SK-N-SH (cell line): Measurements from ENCODE around the gene AFG3L2. TPM values are rescaled to one million over a fixed set of nuclear protein-coding genes. Genes with fewer than 3 reads are reported as not detected.

Experiments used
- CTCF ChIA-PET: fragments of 300-600, 350-600 bp; formaldehyde crosslinking; extraction: SDS; loops from one replicate; lab custom pipeline; 2021; lab: Yijun Ruan, JAX
- POLR2A ChIA-PET: fragments of 350-600 bp; sonication (Branson Sonifier 250); formaldehyde crosslinking; extraction: SDS; loops from one replicate; lab custom pipeline; 2020; ENCODE audit warnings: antibody characterized with exemption, inconsistent platforms; lab: Yijun Ruan, JAX
- DNase-seq: peaks from one replicate; pipeline ENCODE4 v3.0.0; 2012
- H2AFZ ChIP-seq: fragments of 200-600 bp; sonication (generic); 2 replicates; pipeline ENCODE4 v1.8.1; 2016; ENCODE audit warnings: antibody characterized with exemption, mild to moderate bottlenecking, low read depth
- H3F3A ChIP-seq: fragments of 200-600 bp; sonication (generic); replicated peaks from 2 replicates; pipeline ENCODE3; 2016; ENCODE audit warnings: antibody characterized with exemption, mild to moderate bottlenecking; ENCODE audit not compliant: insufficient read depth
- H3K27ac ChIP-seq, 2 experiments: fragments of 200-500 bp in 1 of 2; fragments of 200-600 bp in 1 of 2; sonication (Bioruptor generic) in 1 of 2; sonication (generic), shearing (Covaris generic) in 1 of 2; 2 replicates each; pipeline versions ENCODE4 v1.5.1 to v1.6.1; 2014 to 2016; ENCODE audit warnings: low read depth in 2 of 2, inconsistent platforms in 1 of 2, low read length in 1 of 2, mild to moderate bottlenecking in 1 of 2, mixed read lengths in 1 of 2
- H3K27me3 ChIP-seq: fragments of 200-600 bp; sonication (generic), shearing (Covaris generic); 2 replicates; pipeline ENCODE4 v1.6.1; 2016; ENCODE audit warnings: mixed run types; ENCODE audit not compliant: insufficient read depth
- H3K36me3 ChIP-seq, 2 experiments: fragments of 200-500 bp in 1 of 2; fragments of 200-600 bp in 1 of 2; sonication (Bioruptor generic) in 1 of 2; sonication (generic) in 1 of 2; replicated peaks in 1 of 2; 2 replicates each; pipeline versions ENCODE3 to v1.5.1; 2014 to 2016; ENCODE audit warnings: low read length in 1 of 2, mild to moderate bottlenecking in 1 of 2; ENCODE audit not compliant: insufficient read depth in 2 of 2, control insufficient read depth in 1 of 2
- H3K4me1 ChIP-seq, 2 experiments: fragments of 200-500 bp in 1 of 2; fragments of 200-600 bp in 1 of 2; sonication (Bioruptor generic) in 1 of 2; sonication (generic), shearing (Covaris generic) in 1 of 2; 2 replicates each; pipeline versions ENCODE4 v1.5.1 to v1.6.1; 2014 to 2016; ENCODE audit warnings: low read depth in 1 of 2, low read length in 1 of 2, mixed run types in 1 of 2; ENCODE audit not compliant: insufficient read depth in 2 of 2, control insufficient read depth in 1 of 2
- H3K4me2 ChIP-seq: fragments of 200-600 bp; sonication (generic), shearing (Covaris generic); 2 replicates; pipeline ENCODE4 v1.6.1; 2017; ENCODE audit warnings: mixed run types
- H3K4me3 ChIP-seq, 2 experiments: fragments of 200-500 bp in 1 of 2; fragments of 200-600 bp in 1 of 2; sonication (Bioruptor generic) in 1 of 2; sonication (generic), shearing (Covaris generic) in 1 of 2; 2 replicates each; pipeline versions ENCODE4 v1.5.1 to v1.8.1; 2014 to 2016; ENCODE audit warnings: low read depth in 2 of 2, inconsistent platforms in 1 of 2, low read length in 1 of 2, mild to moderate bottlenecking in 1 of 2, mixed read lengths in 1 of 2, moderate library complexity in 1 of 2
- H3K79me2 ChIP-seq: fragments of 200-600 bp; sonication (generic); 2 replicates; pipeline ENCODE4 v1.8.1; 2017; ENCODE audit warnings: mild to moderate bottlenecking; ENCODE audit not compliant: insufficient read depth
- H3K9ac ChIP-seq: fragments of 200-600 bp; sonication (generic); 2 replicates; pipeline ENCODE4 v1.6.1; 2017; ENCODE audit warnings: mixed run types
- H3K9me2 ChIP-seq: fragments of 200-600 bp; sonication (generic); 2 replicates; pipeline ENCODE4 v1.6.1; 2017; ENCODE audit warnings: mixed run types
- H3K9me3 ChIP-seq: fragments of 200-600 bp; sonication (generic); 2 replicates; pipeline ENCODE4 v1.6.1; 2017; ENCODE audit warnings: mixed run types, mild to moderate bottlenecking, moderate library complexity
- H4K20me1 ChIP-seq: fragments of 200-600 bp; sonication (generic); 2 replicates; pipeline ENCODE4 v1.6.1; 2017; ENCODE audit warnings: mild to moderate bottlenecking, mixed run types; ENCODE audit not compliant: insufficient read depth
- CTCF ChIP-seq: fragments of 200-600 bp; sonication (generic); IDR thresholded peaks from 2 replicates; pipeline ENCODE4 v1.6.1; 2017; ENCODE audit warnings: antibody characterized with exemption, mild to moderate bottlenecking, moderate library complexity
- EP300 ChIP-seq, 2 experiments: IDR thresholded peaks; 2 replicates each; pipeline versions ENCODE4 v1.4.0 to v1.6.1; 2012; ENCODE audit warnings: borderline replicate concordance in 1 of 2, low read depth in 1 of 2, low read length in 1 of 2
- FOXJ3 ChIP-seq: sonication (generic); formaldehyde crosslinking; IDR thresholded peaks from 2 replicates; pipeline ENCODE4 v1.5.1; 2020; ENCODE audit warnings: mild to moderate bottlenecking, missing genetic modification reagents
- IRF3 ChIP-seq: fragments of 150-350 bp; IDR thresholded peaks from 2 replicates; pipeline ENCODE4 v1.6.1; 2016; ENCODE audit warnings: mild to moderate bottlenecking, low read depth, low read length
- MAX ChIP-seq: IDR thresholded peaks from 2 replicates; pipeline ENCODE4 v1.4.0; 2012; ENCODE audit warnings: low read depth
- MXI1 ChIP-seq: IDR thresholded peaks from 2 replicates; pipeline ENCODE4 v1.6.1; 2012; ENCODE audit warnings: mild to moderate bottlenecking, low read depth, low read length, improper control_type of control experiment
- POLR2AphosphoS5 ChIP-seq: IDR thresholded peaks from 2 replicates; pipeline ENCODE4 v1.6.1; 2012; ENCODE audit warnings: low read depth, low read length
- RAD21 ChIP-seq: IDR thresholded peaks from 2 replicates; pipeline ENCODE4 v1.6.1; 2012; ENCODE audit warnings: mild to moderate bottlenecking, low read length
- RCOR1 ChIP-seq: fragments of 150-350 bp; IDR thresholded peaks from 2 replicates; pipeline ENCODE4 v1.6.1; 2017; ENCODE audit warnings: antibody characterized with exemption, low read length
- REST ChIP-seq: IDR thresholded peaks from 2 replicates; pipeline ENCODE4 v1.6.1; 2012; ENCODE audit warnings: mild to moderate bottlenecking, low read depth, low read length, moderate library complexity
- TAF1 ChIP-seq: IDR thresholded peaks from 2 replicates; pipeline ENCODE4 v1.6.1; 2012; ENCODE audit warnings: low read depth, mild to moderate bottlenecking, low read length, moderate library complexity, borderline replicate concordance
- TCF12 ChIP-seq: IDR thresholded peaks from 2 replicates; pipeline ENCODE4 v1.4.0; 2012
- USF2 ChIP-seq: fragments of 150-350 bp; IDR thresholded peaks from 2 replicates; pipeline ENCODE4 v1.6.1; 2017; ENCODE audit warnings: antibody characterized with exemption, low read length, low read depth, borderline replicate concordance
- YY1 ChIP-seq: IDR thresholded peaks from 2 replicates; pipeline ENCODE4 v1.4.0; 2012; ENCODE audit warnings: low read depth, mild to moderate bottlenecking
- WGBS: methylation state at CpG from one replicate; pipeline ENCODE4 v1.1.6; 2017; ENCODE audit warnings: low lambda C conversion rate; 5-methylcytosine and 5-hydroxymethylcytosine counted together
- polyA plus RNA-seq, 3 experiments: library from polyadenylated mRNA; depleted of rRNA; stranded (reverse); fragments of >200 nt; gene quantifications; 2 replicates each; pipeline ENCODE4 v1.2.3, GENCODE V29; 2012

The AFG3L2 gene
- polyA plus RNA-seq, 1 of the 3 experiments (the other 2 are of a cell fraction), result 26.0 TPM

- peak overlapping the region; percentile 100 for H2AFZ ChIP-seq
- H3K9me3 ChIP-seq, result no peaks in the 10 kb centered on the region; the same call in 1 of the 2 replicates
- H3K9me2 ChIP-seq, result no peaks in the 10 kb centered on the region
- peak overlapping the region; percentile 85 to 95 for H3K27ac ChIP-seq
- no peak for DNase-seq
- WGBS, result 2% methylated on average over 16 of the region's 30 CpGs
- no peaks in the 10 kb centered on the region for H3K36me3 ChIP-seq
- no peaks in the 10 kb centered on the region for H3K27me3 ChIP-seq
- peak overlapping the region; percentile 92 for H3K4me2 ChIP-seq
- H3K9ac ChIP-seq, result peak overlapping the region; percentile 86
- ChIA-PET POLR2A (interaction anchor here (1.0 to 1.5 kb wide), 4 partner anchors 30 to 571 kb away, joined by 4 to 9 read pairs (median 4); partner anchors contain the start of gene PRELID3A), CTCF (interaction anchor here (0.8 to 2.7 kb wide), 3 partner anchors 14 to 50 kb away, joined by 5 to 11 read pairs (median 9); no protein-coding TSS in a partner anchor)
- peaks cover 12% of the 10 kb centered on the region for H3F3A ChIP-seq
- peaks cover 40% of the 10 kb centered on the region for H3K79me2 ChIP-seq
- H3K4me1 ChIP-seq, result peaks cover 0 to 16% of the 10 kb centered on the region in 2 experiments; a peak in 1 of 4 replicates
- H3K4me3 ChIP-seq, result peak overlapping the region; percentile 68 to 76
- H4K20me1 ChIP-seq, result peaks cover 30% of the 10 kb centered on the region
- TF ChIP-seq MXI1, result peak; percentile 34; the same call in 1 of the 2 replicates
- no peak for TF ChIP-seq EP300 (IDR thresholded peaks at IDR 0.05; ENCODE audit: borderline replicate concordance in 1 of 2, low read depth in 1 of 2, low read length in 1 of 2)
- peak; percentile 30; the same call in 1 of the 2 replicates for TF ChIP-seq CTCF
- no peak for TF ChIP-seq TCF12
- TF ChIP-seq USF2, result no peak
- TF ChIP-seq MAX, result peak; percentile 6; the same call in 1 of the 2 replicates
- TF ChIP-seq YY1, result no peak
- no peak for TF ChIP-seq FOXJ3
- no peak for TF ChIP-seq RCOR1
- TF ChIP-seq TAF1, result peak; percentile 55; the same call in 1 of the 2 replicates
- TF ChIP-seq IRF3, result no peak
- TF ChIP-seq POLR2AphosphoS5, result peak; percentile 64
- no peak for TF ChIP-seq RAD21
- 0 out of 2 replicates have a peak, but pooled peaks have one; percentile 19 for TF ChIP-seq REST
- TF ChIP-seq, all 33 proteins: peak for 6
Measured at GRCh38 chr18:12377556-12378197, 650 bp upstream of the AFG3L2 start.
